ENCODE measurements around the gene SNCB. TPM values are rescaled to one million over a fixed set of nuclear protein-coding genes. Genes with fewer than 3 reads are reported as not detected.

The SNCB gene
- total and polyA plus RNA-seq, 2 of the 13 experiments (the other 11 are each of a cell fraction or from before 2014, with no cell fraction given), result not detected

- BruUV-seq (replicated peaks), result no TSS peak
- FAIRE-seq (no peak), ATAC-seq (peak; percentile 19), DNase-seq (ENCODE audit: low spot score) (peak; percentile 10)
- ChIA-PET CTCF (ENCODE audit: low intra/inter-chr PET ratio, low total read pairs) (no interaction called here), POLR2A (no interaction called here)
- Histone ChIP-seq H3K9ac (ENCODE audit: insufficient read depth, low read depth, low read length) (no peak overlapping the region), H3K36me3 (replicated peaks in 1 of 2; ENCODE audit: control insufficient read depth in 1 of 2, insufficient read depth in 2 of 2, low read length in 2 of 2) (no peaks in the 10 kb centered on the region), H3K4me3 (replicated peaks in 1 of 3; ENCODE audit: insufficient read depth in 1 of 3, low read depth in 2 of 3, low read length in 3 of 3) (peak overlapping the region in 1 of 3 experiments; percentile 53; a peak in 2 of 6 replicates), H3K9me3 (ENCODE audit: low read length) (no peaks in the 10 kb centered on the region), H3K4me2 (ENCODE audit: low read depth, low read length) (peak overlapping the region; percentile 55), H3K79me2 (ENCODE audit: insufficient read depth, low read length) (no peaks in the 10 kb centered on the region), H3K27ac (ENCODE audit: extremely low read length, insufficient read depth, low read length) (peak overlapping the region; percentile 12), H4K20me1 (ENCODE audit: insufficient read depth, low read length) (no peaks in the 10 kb centered on the region), H3K4me1 (ENCODE audit: insufficient read depth, low read length) (peaks cover 39% of the 10 kb centered on the region), H2AFZ (ENCODE audit: low read length) (no peak overlapping the region), H3K27me3 (ENCODE audit: control insufficient read depth in 1 of 2, insufficient read depth in 2 of 2, low read length in 2 of 2) (peaks cover 5 to 8% of the 10 kb centered on the region in 2 experiments; a peak in 3 of 5 replicates)
- TF ChIP-seq MAFF (IDR thresholded peaks at IDR 0.05; ENCODE audit: low read depth, low read length), result 0 out of 2 replicates have a peak, but pooled peaks have one; percentile 21
- no peak for TF ChIP-seq NFE2L1 (CRISPR knock-in tag; IDR thresholded peaks at IDR 0.05; ENCODE audit: borderline replicate concordance)
- TF ChIP-seq NFE2L2 (IDR thresholded peaks at IDR 0.05; ENCODE audit: low read length), result peak; percentile 43; the same call in 1 of the 2 replicates
- peak; percentile 19; the same call in 1 of the 2 replicates for TF ChIP-seq GATAD2A (CRISPR knock-in tag; IDR thresholded peaks at IDR 0.05)
- TF ChIP-seq DZIP1 (CRISPR knock-in tag; IDR thresholded peaks at IDR 0.05), result 0 out of 2 replicates have a peak, but pooled peaks have one; percentile 33
- peak; percentile 13 for TF ChIP-seq TEAD3 (CRISPR knock-in tag; optimal IDR thresholded peaks at IDR 0.05; ENCODE audit: borderline replicate concordance)
- TF ChIP-seq ZNF496 (CRISPR knock-in tag; IDR thresholded peaks at IDR 0.05; ENCODE audit: insufficient replicate concordance), result no peak
- TF ChIP-seq MAFG (CRISPR knock-in tag; IDR thresholded peaks at IDR 0.05), result peak; percentile 70; the same call in 1 of the 2 replicates
- 0 out of 2 replicates have a peak, but pooled peaks have one; percentile 30 for TF ChIP-seq ZNF687 (CRISPR knock-in tag; IDR thresholded peaks at IDR 0.05)
- TF ChIP-seq HNF4A (CRISPR knock-in tag; IDR thresholded peaks at IDR 0.05), result peak; percentile 24; the same call in 1 of the 2 replicates
- 0 out of 2 replicates have a peak, but pooled peaks have one; percentile 12 for TF ChIP-seq SAFB2 (CRISPR knock-in tag; IDR thresholded peaks at IDR 0.05; ENCODE audit: borderline replicate concordance, low read depth)
- TF ChIP-seq ZNF33B (CRISPR knock-in tag; IDR thresholded peaks at IDR 0.05), result no peak
- no peak for TF ChIP-seq POLR2G (IDR thresholded peaks at IDR 0.05; ENCODE audit: low read depth, low read length)
- peak; percentile 48 to 50; a peak in 3 of 4 replicates for TF ChIP-seq MAFK (conservative IDR thresholded peaks at IDR 0.05 in 1 of 2, IDR thresholded peaks at IDR 0.05 in 1 of 2; ENCODE audit: low read length in 2 of 2)
- 33% methylated on average over 4 of the region's 10 CpGs for WGBS (ENCODE audit: low lambda C conversion rate)
- intact Hi-C loops (cut with micrococcal nuclease; ENCODE audit: unreplicated experiment) (no loop called here), in situ Hi-C loops (cut with HindIII; ENCODE audit: extremely low pct_ligation_motif_present, low pct_unique_long_range_greater_than_20kb) (no loop called here)
Observed at GRCh38 chr5:176676361-176676824, 46.1 kb upstream of the SNCB start.
